PC-9 (cell line): Measurements from ENCODE around the gene RGS13. TPM values are rescaled to one million over a fixed set of nuclear protein-coding genes. Genes with fewer than 3 reads are reported as not detected.

Experiments used
- BruUV-seq: library from RNA; stranded (reverse); fragments of 400-500 nt; replicated peaks from 2 replicates; lab custom pipeline; 2021; lab: Mats Ljungman, UMichigan
- CTCF ChIA-PET: fragments of 300-600 bp; sonication (Branson Sonifier 250); formaldehyde crosslinking; loops from one replicate; lab custom pipeline; 2022; ENCODE audit warnings: antibody characterized with exemption; lab: Charles Lee
- POLR2A ChIA-PET: fragments of 300-600 bp; sonication (Branson Sonifier 250); formaldehyde crosslinking; loops from one replicate; lab custom pipeline; 2022; ENCODE audit warnings: antibody characterized with exemption; ENCODE audit not compliant: unreplicated experiment; lab: Charles Lee
- DNase-seq, 2 experiments: peaks; one replicate each; pipeline versions ENCODE4 v3.0.0 to v3.0.0-alpha.2; 2015 to 2022; ENCODE audit warnings: mixed read lengths in 1 of 2
- H2AFZ ChIP-seq: fragments of 200-600 bp; sonication (generic); 2 replicates; pipeline ENCODE4 v1.8.1; 2017; ENCODE audit warnings: antibody characterized with exemption
- H3F3A ChIP-seq: fragments of 200-600 bp; sonication (generic); 2 replicates; pipeline ENCODE4 v1.8.1; 2017; ENCODE audit warnings: antibody characterized with exemption, mild to moderate bottlenecking, low read depth; ENCODE audit not compliant: insufficient read depth
- H3K27ac ChIP-seq: fragments of 200-600 bp; sonication (generic); 2 replicates; pipeline ENCODE4 v1.6.1; 2016; ENCODE audit warnings: mixed run types
- H3K27me3 ChIP-seq: fragments of 200-600 bp; sonication (generic); 2 replicates; pipeline ENCODE4 v1.6.1; 2016; ENCODE audit warnings: low read depth, mixed run types; ENCODE audit not compliant: insufficient read depth
- H3K36me3 ChIP-seq: fragments of 200-600 bp; sonication (generic); 2 replicates; pipeline ENCODE4 v1.6.1; 2016; ENCODE audit warnings: low read depth, mixed run types
- H3K4me1 ChIP-seq: fragments of 200-600 bp; sonication (generic); replicated peaks from 2 replicates; pipeline ENCODE4 v1.6.1; 2016; ENCODE audit warnings: mixed run types; ENCODE audit not compliant: insufficient read depth
- H3K4me2 ChIP-seq: fragments of 200-600 bp; sonication (generic); 2 replicates; pipeline ENCODE4 v1.6.1; 2017; ENCODE audit warnings: mixed run types
- H3K4me3 ChIP-seq: fragments of 200-600 bp; sonication (generic); 2 replicates; pipeline ENCODE4 v1.6.1; 2016; ENCODE audit warnings: mixed run types
- H3K79me2 ChIP-seq: fragments of 200-600 bp; sonication (generic); 2 replicates; pipeline ENCODE4 v1.6.1; 2017; ENCODE audit warnings: low read depth, mixed run types
- H3K9me2 ChIP-seq: fragments of 200-600 bp; sonication (generic); 2 replicates; pipeline ENCODE4 v1.8.1; 2017; ENCODE audit warnings: mild to moderate bottlenecking; ENCODE audit not compliant: insufficient read depth
- H3K9me3 ChIP-seq: fragments of 200-600 bp; sonication (generic); 2 replicates; pipeline ENCODE4 v1.8.1; 2016; ENCODE audit warnings: low read depth; ENCODE audit not compliant: insufficient read depth
- H4K20me1 ChIP-seq: fragments of 200-600 bp; sonication (generic); 2 replicates; pipeline ENCODE4 v1.8.1; 2017; ENCODE audit not compliant: insufficient read depth
- CTCF ChIP-seq: fragments of 200-600 bp; sonication (generic); conservative IDR thresholded peaks from 2 replicates; pipeline ENCODE4 v1.6.1; 2017; ENCODE audit warnings: mixed run types, antibody characterized with exemption, mild to moderate bottlenecking, moderate library complexity
- EZH2 ChIP-seq: fragments of 200-600 bp; sonication (generic); IDR thresholded peaks from 2 replicates; pipeline ENCODE4 v1.8.0; 2017; ENCODE audit warnings: antibody characterized with exemption, low read depth
- intact Hi-C: fragments of 100-400 bp; cut with micrococcal nuclease; formaldehyde crosslinking; loops from one replicate; pipeline ENCODE4 v1.10.0; 2022; ENCODE audit not compliant: unreplicated experiment
- total RNA-seq: library from RNA; stranded (reverse); gene quantifications from 2 replicates; pipeline ENCODE4 v1.2.3, GENCODE V29; 2021

The RGS13 gene
- total RNA-seq, 1 experiment from 2014 or later = not detected

- H3K36me3 ChIP-seq = no peaks in the 10 kb centered on the region
- H3K4me3 ChIP-seq = no peak overlapping the region
- no peak overlapping the region for H2AFZ ChIP-seq
- H3K27ac ChIP-seq = no peak overlapping the region
- no peaks in the 10 kb centered on the region for H3K27me3 ChIP-seq
- H3K9me2 ChIP-seq = no peaks in the 10 kb centered on the region; the same call in 1 of the 2 replicates
- ChIA-PET POLR2A (no interaction called here), CTCF (no interaction called here)
- no peaks in the 10 kb centered on the region for H3K79me2 ChIP-seq
- TF ChIP-seq CTCF = no peak
- no peaks in the 10 kb centered on the region for H3K9me3 ChIP-seq
- H3F3A ChIP-seq = no peaks in the 10 kb centered on the region
- no peaks in the 10 kb centered on the region for H3K4me1 ChIP-seq
- H3K4me2 ChIP-seq = no peak overlapping the region
- no TSS peak for BruUV-seq
- intact Hi-C loops = no loop called here
- no peak for DNase-seq
- no peaks in the 10 kb centered on the region for H4K20me1 ChIP-seq
These were observed 55.1 kb downstream of the RGS13 start for GRCh38 chr1:192691041-192691440.

GRCh38 chr1:192696082-192696481, 60.1 kb downstream of the RGS13 start:
- ChIA-PET POLR2A (no interaction called here), CTCF (no interaction called here)
- H3K27me3 ChIP-seq = no peaks in the 10 kb centered on the region

GRCh38 chr1:192697771-192698170, 61.8 kb downstream of the RGS13 start:
- H4K20me1 ChIP-seq = no peaks in the 10 kb centered on the region
- H3K4me1 ChIP-seq = peaks cover 26% of the 10 kb centered on the region
- no peak overlapping the region for H3K4me3 ChIP-seq
- no TSS peak for BruUV-seq
- intact Hi-C loops = no loop called here
- no peak overlapping the region for H3K4me2 ChIP-seq
- DNase-seq = no peak
- no peaks in the 10 kb centered on the region; the same call in 1 of the 2 replicates for H3K9me3 ChIP-seq
- no peaks in the 10 kb centered on the region for H3K9me2 ChIP-seq
- no peak overlapping the region for H2AFZ ChIP-seq
- TF ChIP-seq EZH2 (no peak), CTCF (no peak)
- H3K27me3 ChIP-seq = no peaks in the 10 kb centered on the region
- no peaks in the 10 kb centered on the region for H3K79me2 ChIP-seq
- POLR2A ChIA-PET = no interaction called here
- CTCF ChIA-PET = no interaction called here
- H3K27ac ChIP-seq = no peak overlapping the region
- peaks cover 12% of the 10 kb centered on the region; the same call in 1 of the 2 replicates for H3F3A ChIP-seq
- H3K36me3 ChIP-seq = no peaks in the 10 kb centered on the region

More at GRCh38 chr1:192696082-192696481, 60.1 kb downstream of the RGS13 start:
- H3K4me1 ChIP-seq = peaks cover 9% of the 10 kb centered on the region
- no TSS peak for BruUV-seq
- no peak overlapping the region for H3K4me2 ChIP-seq
- no peaks in the 10 kb centered on the region for H3K79me2 ChIP-seq
- no peak overlapping the region for H3K4me3 ChIP-seq
- H2AFZ ChIP-seq = peak overlapping the region; percentile 56; the same call in 1 of the 2 replicates
- no peak for DNase-seq
- no peaks in the 10 kb centered on the region for H3K36me3 ChIP-seq
- H3F3A ChIP-seq = no peaks in the 10 kb centered on the region; the same call in 1 of the 2 replicates
- no peaks in the 10 kb centered on the region for H3K9me2 ChIP-seq
- H3K27ac ChIP-seq = no peak overlapping the region
- no peaks in the 10 kb centered on the region for H4K20me1 ChIP-seq
- H3K9me3 ChIP-seq = no peaks in the 10 kb centered on the region; the same call in 1 of the 2 replicates
- no peak for TF ChIP-seq CTCF
- TF ChIP-seq EZH2 = no peak
- intact Hi-C loops = no loop called here
